Ishikawa (cell line): Measurements from ENCODE around the gene RNASE8.

Source experiments
- EP300 ChIP-seq: IDR thresholded peaks from 2 replicates; pipeline ENCODE4 v1.6.1; 2012; ENCODE audit warnings: borderline replicate concordance
- RAD21 ChIP-seq: IDR thresholded peaks from 2 replicates; pipeline ENCODE4 v1.6.1; 2012; ENCODE audit warnings: low read depth
- YY1 ChIP-seq: IDR thresholded peaks from 2 replicates; pipeline ENCODE4 v1.6.1; 2012; ENCODE audit warnings: low read depth

DNA sequence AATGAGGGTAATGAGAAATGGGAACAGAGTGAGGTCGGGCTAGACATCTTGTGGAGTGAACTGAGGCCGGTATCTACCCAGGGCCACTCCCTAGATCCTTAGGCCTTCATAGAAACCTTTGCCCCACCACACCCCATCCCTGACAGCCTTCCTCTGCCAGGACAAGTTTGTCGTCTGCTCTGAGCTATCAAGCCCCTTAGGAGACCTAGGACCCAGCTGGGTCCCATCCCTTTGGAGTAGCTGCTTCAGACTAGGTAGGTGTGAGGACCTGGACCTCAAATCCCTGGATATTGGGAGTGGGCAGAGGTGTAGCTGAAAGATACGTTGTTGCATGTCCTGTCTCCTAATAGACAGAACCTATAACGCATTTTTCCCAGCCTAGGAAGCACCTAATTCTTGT is 43.3 kb downstream of the RNASE8 start, which contains the start of gene TMEM253:
- TF ChIP-seq EP300 (no peak), YY1 (no peak), RAD21 (no peak)
